Skeletal muscle cell (primary cell): ENCODE results near the gene COL20A1.
A peak's percentile ranks its signal among the peaks of the same experiment; 100 is the strongest.

Source experiments
- DNase-seq: peaks from one replicate; pipeline ENCODE4 v3.0.0-alpha.2; 2010; ENCODE audit warnings: low read depth
- H3K4me3 ChIP-seq: 2 replicates; pipeline ENCODE4 v1.5.1; 2011; ENCODE audit warnings: low read depth, mild to moderate bottlenecking, control low read depth, low read length, moderate library complexity

Gene COL20A1

GRCh38 chr20:63259734-63260460 lies 33.1 kb upstream of the COL20A1 start:
- H3K4me3 ChIP-seq = no peak overlapping the region
- DNase-seq = no peak

GRCh38 chr20:63260521-63260920 lies 32.5 kb upstream of the COL20A1 start:
- no peak for DNase-seq
- no peak overlapping the region for H3K4me3 ChIP-seq

- no peak for DNase-seq
- no peak overlapping the region for H3K4me3 ChIP-seq
These were observed 31.8 kb upstream of the COL20A1 start for GRCh38 chr20:63261060-63261794.

GRCh38 chr20:63261795-63262528 lies 31.0 kb upstream of the COL20A1 start:
- DNase-seq = no peak
- no peak overlapping the region for H3K4me3 ChIP-seq

GRCh38 chr20:63262836-63263235 lies 30.1 kb upstream of the COL20A1 start:
- no peak overlapping the region for H3K4me3 ChIP-seq
- no peak for DNase-seq

GRCh38 chr20:63264000-63264399 lies 29.0 kb upstream of the COL20A1 start:
- H3K4me3 ChIP-seq = no peak overlapping the region
- no peak for DNase-seq

- DNase-seq = no peak
- H3K4me3 ChIP-seq = no peak overlapping the region
These were observed 28.5 kb upstream of the COL20A1 start for GRCh38 chr20:63264519-63264918.

GRCh38 chr20:63265891-63266515 lies 27.0 kb upstream of the COL20A1 start:
- DNase-seq = peak; percentile 33

GRCh38 chr20:63267691-63268090 lies 25.3 kb upstream of the COL20A1 start:
- no peak for DNase-seq
- H3K4me3 ChIP-seq = no peak overlapping the region

More at GRCh38 chr20:63265891-63266515, 27.0 kb upstream of the COL20A1 start:
- H3K4me3 ChIP-seq = no peak overlapping the region

GRCh38 chr20:63268256-63268655 lies 24.7 kb upstream of the COL20A1 start:
- no peak for DNase-seq
- peak overlapping the region; percentile 12 for H3K4me3 ChIP-seq

- DNase-seq = no peak
- no peak overlapping the region for H3K4me3 ChIP-seq
These were observed 24.1 kb upstream of the COL20A1 start for GRCh38 chr20:63268671-63269439.

GRCh38 chr20:63269724-63270123 lies 23.3 kb upstream of the COL20A1 start:
- DNase-seq = no peak
- no peak overlapping the region for H3K4me3 ChIP-seq

- H3K4me3 ChIP-seq = no peak overlapping the region
- DNase-seq = no peak
These were observed 22.2 kb upstream of the COL20A1 start for GRCh38 chr20:63270606-63271325.

GRCh38 chr20:63272105-63273058 lies 20.6 kb upstream of the COL20A1 start, which contains the start of gene ARFGAP1:
ARFGAP1 (plus strand) TSS chr20:63272813; CDS start chr20:63275581, 2,768 bp downstream.
- H3K4me3 ChIP-seq = peak within 1 kb of the TSS; percentile 97
- peak; percentile 65 for DNase-seq

- peak overlapping the region; percentile 97 for H3K4me3 ChIP-seq
- no peak for DNase-seq
These were observed 19.9 kb upstream of the COL20A1 start for GRCh38 chr20:63273059-63273579.

- peak overlapping the region; percentile 97 for H3K4me3 ChIP-seq
- DNase-seq = peak; percentile 48
These were observed 19.2 kb upstream of the COL20A1 start for GRCh38 chr20:63273635-63274380.
